Right lobe of liver (tissue), 6 donors: ENCODE data around the gene LRP2BP. TPM values are rescaled to one million over a fixed set of nuclear protein-coding genes. Genes with fewer than 3 reads are reported as not detected.

Source experiments
- ATAC-seq, 4 donors: fragments of 200-7000 bp; cut with Tn5 transposase; one replicate each; pipeline ENCODE4 v1.9.1; 2020; ENCODE audit warnings: mild to moderate bottlenecking in 4 of 4, moderate library complexity in 4 of 4
- DNase-seq, 3 donors: peaks; one replicate each; pipeline ENCODE4 v3.0.0-alpha.2; 2020
- H3K27ac ChIP-seq, 3 donors: fragments of 200-600 bp; one replicate each; pipeline ENCODE4 v1.8.0; 2022
- H3K27me3 ChIP-seq, 2 donors: fragments of 200-600 bp; one replicate each; pipeline ENCODE4 v1.8.0; 2022
- H3K36me3 ChIP-seq, 4 donors: fragments of 200-600 bp; sonication (generic) in 1 of 4; one replicate each; pipeline versions ENCODE4 v1.5.1 to v1.8.0; 2017 to 2022; ENCODE audit warnings: control low read depth in 1 of 4
- H3K4me1 ChIP-seq, 4 donors: fragments of 200-600 bp; sonication (generic) in 1 of 4; one replicate each; pipeline versions ENCODE4 v1.5.1 to v1.8.0; 2017 to 2022; ENCODE audit warnings: control low read depth in 1 of 4
- H3K4me3 ChIP-seq, 3 donors: fragments of 200-600 bp; one replicate each; pipeline ENCODE4 v1.8.0; 2022
- H3K9me3 ChIP-seq, 4 donors: fragments of 200-600 bp; sonication (generic) in 1 of 4; one replicate each; pipeline versions ENCODE4 v1.5.1 to v1.8.0; 2017 to 2022; ENCODE audit warnings: control low read depth in 1 of 4
- POLR2A ChIP-seq: fragments of 450-650 bp; IDR thresholded peaks from one replicate; pipeline ENCODE4 v1.6.1; 2017; ENCODE audit warnings: antibody characterized with exemption, mild to moderate bottlenecking
- WGBS: methylation state at CpG from one replicate; pipeline ENCODE4 v1.1.6; 2018; ENCODE audit warnings: low coverage, low lambda C conversion rate; ENCODE audit not compliant: insufficient coverage; ENCODE audit errors: missing lambda C conversion rate; 5-methylcytosine and 5-hydroxymethylcytosine counted together
- intact Hi-C, 2 donors: fragments of 100-400 bp; cut with DNase I; formaldehyde crosslinking; loops; one replicate each; pipeline versions ENCODE4 v1.11.2 to v1.14.1; 2022
- total RNA-seq, 6 experiments: library from RNA; depleted of rRNA in 2 of 6; stranded (reverse); fragments of >200 nt in 2 of 6; fragmentation: NEBNext Ultra II Directional in 3 of 6; extraction: Animal tissue kit (Norgen Biotek cat#: 25700) in 3 of 6; gene quantifications; one replicate each; pipeline versions ENCODE4 v1.1.0 to v1.2.4, GENCODE V29; 2016 to 2023
- TF ChIP-seq, protein P1 (sequence below), 4 donors: fragments of 200-600 bp in 3 of 4; fragments of 450-650 bp in 1 of 4; IDR thresholded peaks; one replicate each; pipeline versions ENCODE4 v1.5.1 to v1.8.0; 2016 to 2022; ENCODE audit warnings: antibody characterized with exemption in 4 of 4, mild to moderate bottlenecking in 2 of 4
- donor health status: DM: no; HTN: yes; CAD: no.
- donor health status: DM: no; HTN: no; CAD: no.
- donor health status: DM: no; HTN: no; CAD: no.
- donor health status: DM: no; HTN: yes; CAD: no.
- donor health status: DM: no; HTN: yes; CAD: no.

Gene LRP2BP
- total RNA-seq, 6 experiments from 2014 or later: 0.19 to 0.37 (median 0.27) TPM

GRCh38 chr4:185357211-185357610 is 38.5 kb downstream of the LRP2BP start:
- 97% methylated on average over 5 of the region's 5 CpGs for WGBS
- H3K27ac ChIP-seq: no peak overlapping the region
- no peaks in the 10 kb centered on the region for H3K27me3 ChIP-seq
- H3K36me3 ChIP-seq: no peaks in the 10 kb centered on the region
- ATAC-seq (no peak), DNase-seq (no peak)
- H3K4me1 ChIP-seq: peaks cover 0 to 9% (median 0%) of the 10 kb centered on the region in 4 donors
- H3K9me3 ChIP-seq: no peaks in the 10 kb centered on the region
- TF ChIP-seq, protein P1, sequence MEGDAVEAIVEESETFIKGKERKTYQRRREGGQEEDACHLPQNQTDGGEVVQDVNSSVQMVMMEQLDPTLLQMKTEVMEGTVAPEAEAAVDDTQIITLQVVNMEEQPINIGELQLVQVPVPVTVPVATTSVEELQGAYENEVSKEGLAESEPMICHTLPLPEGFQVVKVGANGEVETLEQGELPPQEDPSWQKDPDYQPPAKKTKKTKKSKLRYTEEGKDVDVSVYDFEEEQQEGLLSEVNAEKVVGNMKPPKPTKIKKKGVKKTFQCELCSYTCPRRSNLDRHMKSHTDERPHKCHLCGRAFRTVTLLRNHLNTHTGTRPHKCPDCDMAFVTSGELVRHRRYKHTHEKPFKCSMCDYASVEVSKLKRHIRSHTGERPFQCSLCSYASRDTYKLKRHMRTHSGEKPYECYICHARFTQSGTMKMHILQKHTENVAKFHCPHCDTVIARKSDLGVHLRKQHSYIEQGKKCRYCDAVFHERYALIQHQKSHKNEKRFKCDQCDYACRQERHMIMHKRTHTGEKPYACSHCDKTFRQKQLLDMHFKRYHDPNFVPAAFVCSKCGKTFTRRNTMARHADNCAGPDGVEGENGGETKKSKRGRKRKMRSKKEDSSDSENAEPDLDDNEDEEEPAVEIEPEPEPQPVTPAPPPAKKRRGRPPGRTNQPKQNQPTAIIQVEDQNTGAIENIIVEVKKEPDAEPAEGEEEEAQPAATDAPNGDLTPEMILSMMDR (IDR thresholded peaks at IDR 0.05): no peak
- no peak overlapping the region for H3K4me3 ChIP-seq
- intact Hi-C loops: no loop called here

DNA sequence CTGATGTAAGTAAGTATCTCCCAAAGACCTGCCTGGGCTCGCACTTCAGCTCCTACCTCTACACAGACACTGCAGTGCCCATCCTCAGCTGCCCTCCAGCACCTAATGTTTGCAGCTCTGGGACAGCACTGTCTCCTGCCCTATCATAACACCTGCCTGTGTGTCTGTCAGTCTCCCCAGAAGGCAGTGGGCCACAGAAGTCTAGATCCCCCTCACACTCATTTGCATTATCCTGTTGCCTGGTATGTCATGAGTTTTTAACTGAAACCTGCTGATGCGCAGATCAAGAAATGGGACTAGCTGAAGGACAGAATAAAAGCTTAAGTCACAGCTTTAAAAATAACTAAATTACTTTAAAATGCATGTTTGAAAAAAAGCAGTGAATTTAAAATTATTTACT is 43.0 kb downstream of the LRP2BP start:
- Histone ChIP-seq H3K27me3 (no peaks in the 10 kb centered on the region), H3K27ac (no peak overlapping the region), H3K4me3 (no peak overlapping the region), H3K36me3 (no peaks in the 10 kb centered on the region), H3K4me1 (no peaks in the 10 kb centered on the region), H3K9me3 (no peaks in the 10 kb centered on the region)
- ATAC-seq: no peak
- 100% methylated on average over 1 of the region's 2 CpGs for WGBS
- DNase-seq: no peak
- no peak for TF ChIP-seq POLR2A
- TF ChIP-seq, protein P1 (IDR thresholded peaks at IDR 0.05): no peak
- intact Hi-C loops: no loop called here

DNA sequence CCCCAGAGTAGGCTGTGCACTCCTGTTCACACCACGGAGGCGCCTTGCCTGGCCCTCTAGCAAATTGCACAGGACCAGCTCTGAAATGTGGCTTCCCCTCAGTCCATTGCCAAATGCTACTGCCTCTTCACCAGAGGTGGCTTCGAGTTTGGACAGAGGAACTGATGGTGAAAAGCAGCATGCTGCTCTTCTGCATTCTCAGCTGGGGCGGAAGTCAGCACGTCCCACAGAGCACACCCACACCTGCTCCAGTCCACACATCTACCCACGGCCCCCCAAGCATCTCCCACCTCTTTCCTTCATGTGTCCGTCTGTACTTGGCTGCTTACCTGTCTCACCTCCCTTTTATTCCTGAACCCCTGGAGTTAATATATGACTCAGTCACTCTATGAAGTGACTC is 43.5 kb downstream of the LRP2BP start:
- 83% methylated on average over 1 of the region's 7 CpGs for WGBS
- Histone ChIP-seq H3K4me1 (no peaks in the 10 kb centered on the region), H3K9me3 (no peaks in the 10 kb centered on the region), H3K27ac (no peak overlapping the region), H3K36me3 (no peaks in the 10 kb centered on the region), H3K27me3 (no peaks in the 10 kb centered on the region), H3K4me3 (no peak overlapping the region)
- no peak for ATAC-seq
- intact Hi-C loops: no loop called here
- DNase-seq: no peak
- no peak for TF ChIP-seq POLR2A
- TF ChIP-seq, protein P1 (IDR thresholded peaks at IDR 0.05): no peak

GRCh38 chr4:185351691-185352090 is 44.0 kb downstream of the LRP2BP start:
- WGBS: 86% methylated on average over 7 of the region's 13 CpGs
- no peaks in the 10 kb centered on the region for H3K4me1 ChIP-seq
- no peak for ATAC-seq
- DNase-seq: no peak
- no peak for TF ChIP-seq POLR2A
- TF ChIP-seq, protein P1 (IDR thresholded peaks at IDR 0.05): no peak
- H3K36me3 ChIP-seq: peaks cover 0 to 5% (median 0%) of the 10 kb centered on the region in 4 donors
- intact Hi-C loops: no loop called here
- no peak overlapping the region for H3K4me3 ChIP-seq
- H3K9me3 ChIP-seq: no peaks in the 10 kb centered on the region
- H3K27ac ChIP-seq: no peak overlapping the region
- no peaks in the 10 kb centered on the region for H3K27me3 ChIP-seq
